ENCODE results near the gene ZSCAN16. TPM values are rescaled to one million over a fixed set of nuclear protein-coding genes. Genes with fewer than 3 reads are reported as not detected.
"Not testable (repeated sequence)": the region's sequence is repeated elsewhere in the genome, so short reads cannot be mapped to it uniquely, and the experiment has no call there.

ZSCAN16 gene
- total RNA-seq (2014; rRNA removed; shearing (Covaris generic)), result 4.2 and 5.9 TPM in 2 replicates

DNA sequence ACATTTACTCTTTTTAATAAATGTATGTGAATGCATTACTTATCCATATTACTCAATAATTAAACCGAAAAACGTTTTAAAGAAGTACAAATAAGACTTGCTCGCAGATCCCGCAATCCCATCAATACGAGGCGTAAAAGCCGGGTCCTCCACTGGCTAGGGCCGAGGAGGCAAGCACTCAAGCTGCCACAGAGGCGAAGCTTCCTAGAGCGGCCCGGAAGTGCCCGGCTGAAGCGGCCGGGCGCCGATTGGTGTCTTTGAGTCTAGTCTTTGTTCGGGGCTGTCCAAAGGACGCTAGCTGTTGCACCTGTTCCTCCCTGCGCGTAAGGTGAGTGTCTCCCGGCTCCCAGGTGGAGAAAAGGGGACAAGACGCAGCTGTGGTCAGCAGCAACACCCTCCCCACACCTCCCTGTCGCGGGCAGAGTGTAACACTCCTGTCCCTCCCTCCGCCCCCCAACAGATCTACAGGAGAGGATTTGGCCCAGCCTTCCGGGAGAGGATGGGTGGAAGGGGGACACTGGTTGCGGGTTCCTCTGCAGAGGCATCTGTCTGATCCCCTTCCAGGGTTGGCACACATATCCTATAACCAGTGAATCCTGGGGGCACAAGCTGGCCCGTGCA, at the start of gene ZSCAN16:
Gene ZSCAN16 (plus strand): TSS at position 260 of the 621 bp plus-strand sequence. CDS start 835 bp downstream, outside the sequence.
- DNase-seq (ENCODE audit: low read depth), result peak; percentile 85

DNA sequence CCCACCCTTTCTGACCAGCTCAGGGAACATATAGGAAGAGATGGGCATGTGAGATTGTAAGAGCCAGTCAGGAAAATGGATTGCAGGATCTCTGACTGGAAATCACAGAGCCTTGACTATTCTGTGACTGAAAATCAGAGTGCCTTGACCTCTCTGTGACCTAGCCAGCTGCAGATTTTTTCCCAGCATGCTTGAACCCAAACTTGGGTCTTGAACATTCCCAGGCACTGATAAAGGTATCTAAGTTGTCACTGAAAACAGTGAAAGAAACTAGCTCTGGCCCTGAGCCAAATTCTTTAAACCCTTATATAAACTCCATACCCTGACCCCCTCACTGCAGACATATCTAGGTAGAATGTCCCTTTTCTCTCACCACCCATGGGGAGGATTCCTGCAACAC, 46.4 kb upstream of the ZSCAN16 start:
- no peak for DNase-seq (ENCODE audit: low read depth)

DNA sequence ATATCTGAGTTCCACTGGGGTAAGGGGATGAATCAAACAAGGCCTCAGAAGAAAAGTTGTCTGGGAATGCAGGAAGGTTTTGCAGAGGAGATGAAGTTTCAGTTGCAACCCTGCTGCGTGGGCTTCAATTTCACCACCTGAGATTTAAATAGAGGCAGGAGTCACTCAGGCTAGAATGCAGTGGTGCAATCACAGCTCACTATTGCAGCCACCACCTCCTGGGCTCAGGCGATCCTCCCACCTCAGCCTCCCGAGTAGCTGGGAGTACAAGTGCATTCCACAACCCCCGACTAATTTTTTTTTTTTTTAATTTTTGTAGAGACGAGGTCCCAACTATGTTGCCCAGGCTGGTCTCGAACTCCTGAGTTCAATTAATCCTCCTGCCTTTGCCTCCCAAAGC, 45.6 kb upstream of the ZSCAN16 start:
- DNase-seq (ENCODE audit: low read depth), result no peak

DNA sequence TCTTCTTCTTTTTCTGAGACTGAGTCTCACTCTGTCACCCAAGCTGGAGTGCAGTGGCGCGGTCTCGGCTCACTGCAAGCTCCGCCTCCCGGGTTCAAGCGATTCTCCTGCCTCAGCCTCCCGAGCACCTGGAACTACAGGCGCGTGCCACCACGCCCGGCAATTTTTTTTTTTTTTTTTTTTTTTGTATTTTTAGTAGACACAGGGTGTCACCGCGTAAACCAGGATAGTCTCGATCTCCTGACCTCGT, 44.1 kb upstream of the ZSCAN16 start, which contains the start of gene ZNF165:
Gene ZNF165 (plus strand): TSS at position 188 of the 250 bp plus-strand sequence. CDS start 4,913 bp downstream, outside the sequence.
- not testable (repeated sequence) for DNase-seq (ENCODE audit: low read depth)

DNA sequence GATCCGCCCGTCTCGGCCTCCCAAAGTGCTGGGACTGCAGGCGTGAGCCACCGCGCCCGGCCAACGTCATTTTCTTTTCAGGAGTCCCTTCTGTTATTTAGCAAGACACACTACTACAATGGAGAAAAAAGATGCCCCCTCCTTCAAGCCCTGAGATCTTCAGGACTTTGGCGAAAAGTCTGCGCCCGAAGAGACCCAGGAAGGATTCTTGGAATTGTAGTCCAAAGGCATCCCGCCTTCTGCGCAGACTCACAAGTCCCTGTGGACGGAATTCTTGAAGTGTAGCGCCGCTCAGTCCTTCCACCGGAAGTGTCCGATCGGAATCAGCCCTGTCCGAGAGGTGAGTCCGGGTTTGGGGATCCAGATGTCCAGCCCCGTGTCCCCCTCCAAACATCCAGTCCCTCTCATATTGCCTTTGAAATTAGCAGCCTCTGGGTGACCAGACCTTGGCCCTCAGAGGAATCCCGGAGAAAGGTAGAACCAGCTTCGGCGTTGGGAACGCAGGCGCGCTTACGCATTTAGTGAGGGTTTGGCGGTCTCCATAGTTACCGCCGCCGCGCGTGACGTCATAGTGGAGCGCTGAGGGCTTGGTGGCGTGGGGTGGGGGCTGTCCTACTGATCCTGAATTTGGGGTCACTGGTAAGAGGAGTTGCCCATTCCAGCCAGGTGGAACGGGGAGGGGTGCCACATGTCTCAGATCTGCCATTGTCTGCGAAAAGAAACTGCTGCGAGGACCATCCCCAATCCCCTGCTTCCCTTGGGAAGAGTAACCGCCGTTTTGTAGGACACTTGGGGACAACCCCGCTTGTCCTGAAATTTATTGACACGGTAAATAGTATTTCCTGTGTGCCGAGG, 43.6 kb upstream of the ZSCAN16 start:
- peak; percentile 95 for DNase-seq (ENCODE audit: low read depth)

DNA sequence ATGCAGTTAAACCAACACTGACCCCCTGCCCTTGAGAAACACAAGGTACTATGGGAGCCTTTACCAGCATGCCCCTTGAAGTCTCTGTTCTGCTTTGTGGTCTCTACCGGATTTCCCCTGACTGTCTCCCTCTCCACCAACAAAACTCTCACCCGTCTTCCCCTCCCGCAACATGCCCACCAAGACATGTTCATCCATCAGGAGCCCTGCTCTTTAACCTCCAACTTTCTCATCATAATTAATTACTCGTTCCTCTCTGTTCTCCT, 43.0 kb upstream of the ZSCAN16 start:
- no peak for DNase-seq (ENCODE audit: low read depth)

DNA sequence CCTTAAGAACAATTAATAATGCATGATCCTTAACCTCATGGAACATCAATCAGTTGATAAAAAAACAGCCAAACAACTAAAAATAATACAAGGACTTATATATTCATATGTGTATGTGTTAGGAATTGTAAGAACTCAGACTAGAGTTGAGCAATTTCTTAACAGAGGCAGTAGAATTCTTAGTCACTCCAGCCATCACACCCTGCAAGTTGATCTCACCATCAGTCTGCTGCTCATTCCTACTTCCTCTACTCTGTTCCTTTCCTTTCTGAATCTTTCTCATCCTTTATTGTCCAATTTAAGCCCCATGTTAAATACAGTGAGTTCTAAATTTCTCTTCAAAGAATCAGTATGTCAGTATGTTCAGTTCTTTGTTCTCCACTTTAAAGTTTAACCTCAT, 41.5 kb upstream of the ZSCAN16 start:
- DNase-seq (ENCODE audit: low read depth), result no peak

DNA sequence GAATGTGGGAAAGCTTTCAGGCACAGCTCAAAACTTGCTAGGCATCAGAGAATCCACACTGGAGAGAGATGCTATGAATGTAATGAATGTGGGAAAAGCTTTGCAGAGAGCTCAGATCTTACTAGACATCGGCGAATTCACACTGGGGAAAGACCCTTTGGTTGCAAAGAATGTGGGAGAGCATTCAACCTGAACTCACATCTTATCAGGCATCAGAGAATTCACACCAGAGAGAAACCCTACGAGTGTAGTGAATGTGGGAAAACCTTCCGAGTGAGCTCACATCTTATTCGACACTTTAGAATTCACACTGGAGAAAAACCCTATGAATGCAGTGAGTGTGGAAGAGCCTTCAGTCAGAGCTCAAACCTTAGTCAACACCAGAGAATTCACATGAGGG, 35.4 kb upstream of the ZSCAN16 start:
- DNase-seq (ENCODE audit: low read depth), result no peak

DNA sequence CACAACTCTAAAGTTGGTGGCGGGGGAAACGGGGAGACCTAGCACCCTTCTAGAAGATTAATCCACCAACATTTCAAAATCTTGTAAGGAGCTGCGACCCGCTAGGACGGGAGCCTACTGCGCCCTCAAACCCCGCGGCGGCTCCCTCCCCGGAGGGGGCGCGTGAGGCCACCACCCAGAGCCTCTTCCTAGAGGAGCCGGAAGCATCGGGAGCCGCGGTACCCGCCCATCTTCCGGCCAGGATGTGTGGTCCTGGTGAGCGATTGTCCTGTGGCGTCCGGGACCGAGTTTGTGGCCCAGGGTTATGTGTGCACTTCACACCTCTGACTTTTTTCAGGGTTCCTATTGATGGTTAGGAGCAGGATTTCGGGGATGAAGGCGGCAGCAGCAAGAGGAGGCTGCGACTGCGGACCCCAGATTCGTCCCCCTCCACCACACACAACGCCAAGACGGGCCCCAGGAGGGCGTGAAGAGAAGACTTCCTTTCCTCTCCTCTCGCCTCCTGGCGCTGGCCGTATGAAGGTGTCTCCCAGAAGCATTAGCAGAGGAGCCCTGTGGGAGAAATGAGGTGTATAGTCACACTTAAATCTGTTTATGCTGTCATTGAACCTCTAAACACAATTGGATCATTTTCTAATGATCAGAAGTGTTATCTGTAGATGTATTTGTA, 33.4 kb upstream of the ZSCAN16 start:
- peak; percentile 15 for DNase-seq (ENCODE audit: low read depth)

DNA sequence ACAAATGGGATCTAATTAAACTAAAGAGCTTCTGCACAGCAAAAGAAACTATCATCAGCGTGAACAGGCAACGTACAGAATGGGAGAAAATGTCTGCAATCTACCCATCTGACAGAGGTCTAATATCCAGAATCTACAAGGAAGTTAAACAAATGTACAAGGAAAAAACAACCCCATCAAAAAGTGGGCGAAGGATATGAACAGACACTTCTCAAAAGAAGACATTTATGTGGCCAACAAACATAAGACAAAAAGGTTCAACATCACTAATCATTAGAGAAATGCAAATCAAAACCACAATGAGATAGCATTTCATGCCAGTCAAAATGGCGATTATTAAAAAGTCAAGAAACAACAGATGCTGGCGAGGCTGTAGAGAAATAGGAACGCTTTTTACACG, 22.2 kb upstream of the ZSCAN16 start:
- not testable (repeated sequence) for DNase-seq (ENCODE audit: low read depth)

DNA sequence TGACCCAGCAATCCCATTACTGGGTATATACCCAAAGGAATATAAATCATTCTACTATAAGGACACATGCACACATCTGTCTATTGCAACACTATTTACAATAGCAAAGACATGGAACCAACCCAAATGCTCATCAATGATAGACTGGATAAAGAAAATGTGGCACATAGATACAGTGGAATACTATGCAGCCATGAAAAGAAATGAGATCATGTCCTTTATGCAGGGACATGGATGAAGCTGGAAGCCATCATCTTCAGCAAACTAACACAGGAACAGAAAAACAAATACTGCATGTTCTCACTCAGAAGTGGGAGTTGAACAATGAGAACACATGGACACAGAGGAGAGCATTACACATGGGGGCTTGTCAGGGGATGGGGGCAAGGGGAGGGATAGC, 21.7 kb upstream of the ZSCAN16 start:
- DNase-seq (ENCODE audit: low read depth), result not testable (repeated sequence)

DNA sequence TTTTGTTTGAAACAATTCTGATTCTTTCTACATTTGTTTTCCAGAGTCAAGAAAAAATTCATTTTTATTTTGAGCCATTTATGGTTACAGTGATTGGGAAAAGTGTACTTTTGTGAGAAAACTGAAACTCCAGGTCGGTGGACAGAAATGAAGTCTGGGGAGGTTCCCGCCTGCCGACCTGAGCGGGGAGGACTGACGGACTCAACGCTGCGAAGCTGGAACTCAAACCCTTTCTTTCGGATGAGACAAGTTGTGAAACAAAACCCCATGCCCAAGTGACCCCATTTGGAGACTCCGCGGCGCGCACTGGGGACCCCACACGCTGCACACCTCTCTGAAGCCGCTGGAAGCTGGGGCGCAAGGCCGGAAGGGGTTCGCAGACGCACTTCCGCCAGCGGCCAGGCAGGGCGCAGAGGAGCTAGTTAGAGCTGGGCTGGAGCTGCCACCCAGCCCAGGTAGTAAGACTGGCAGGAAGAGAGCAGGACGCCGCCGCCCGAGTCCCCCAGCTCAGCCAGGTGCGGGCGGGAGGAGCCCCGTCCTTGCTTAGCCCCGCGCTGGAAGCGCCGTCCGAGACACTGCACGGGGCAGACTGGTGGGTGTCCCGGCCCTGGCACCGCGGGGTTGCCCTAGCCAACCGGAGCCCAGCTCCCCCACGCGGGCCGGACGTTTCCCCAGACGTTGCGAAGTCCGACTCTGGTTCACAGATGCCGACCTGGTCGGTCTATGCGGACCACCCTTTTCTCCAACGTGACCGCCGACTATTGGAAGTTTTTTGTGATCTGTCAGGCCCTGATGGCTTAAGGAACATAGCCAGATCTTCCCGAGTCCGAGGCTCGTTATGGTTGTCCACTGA, 19.8 kb upstream of the ZSCAN16 start:
- DNase-seq (ENCODE audit: low read depth), result peak; percentile 79

DNA sequence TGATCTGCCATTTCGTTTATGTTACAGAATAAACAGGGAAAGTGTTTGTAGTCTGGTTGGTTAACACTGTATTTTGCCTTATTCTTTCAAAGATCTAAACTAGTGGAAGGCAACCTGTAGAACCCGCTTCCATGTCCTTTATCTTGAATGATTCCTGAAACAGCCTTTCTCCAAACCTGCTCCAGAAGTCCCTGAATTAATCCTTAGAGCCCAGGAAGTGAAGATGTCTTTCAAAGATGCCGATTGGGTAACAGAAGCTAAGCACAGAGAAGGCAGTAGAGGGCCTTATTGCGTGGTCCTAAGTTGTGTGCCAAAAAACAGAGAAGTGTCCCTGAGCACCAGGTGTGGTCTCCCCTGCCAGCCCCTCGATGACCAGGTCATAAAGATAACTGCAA, 19.2 kb upstream of the ZSCAN16 start:
- peak; percentile 30 for DNase-seq (ENCODE audit: low read depth)

DNA sequence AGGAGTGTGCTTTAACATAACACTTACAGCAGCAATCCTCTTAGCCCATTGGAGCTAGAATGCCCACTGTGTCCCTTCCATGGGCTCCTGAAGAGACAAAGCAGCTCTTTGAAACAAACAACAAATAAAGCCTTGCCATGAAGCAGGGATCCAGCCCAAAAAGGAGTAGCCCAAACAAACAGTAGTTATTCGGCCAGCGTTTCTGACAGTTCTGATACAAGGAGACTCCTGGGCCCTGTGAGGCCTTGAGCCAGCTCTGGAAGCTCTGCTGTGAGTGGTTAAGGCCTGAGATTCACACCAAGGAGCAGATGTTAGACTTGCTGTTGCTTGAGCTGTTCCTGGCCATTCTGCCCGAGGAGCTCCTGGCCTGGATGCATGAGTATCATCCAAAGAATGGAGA, 16.9 kb upstream of the ZSCAN16 start:
- DNase-seq (ENCODE audit: low read depth), result no peak

DNA sequence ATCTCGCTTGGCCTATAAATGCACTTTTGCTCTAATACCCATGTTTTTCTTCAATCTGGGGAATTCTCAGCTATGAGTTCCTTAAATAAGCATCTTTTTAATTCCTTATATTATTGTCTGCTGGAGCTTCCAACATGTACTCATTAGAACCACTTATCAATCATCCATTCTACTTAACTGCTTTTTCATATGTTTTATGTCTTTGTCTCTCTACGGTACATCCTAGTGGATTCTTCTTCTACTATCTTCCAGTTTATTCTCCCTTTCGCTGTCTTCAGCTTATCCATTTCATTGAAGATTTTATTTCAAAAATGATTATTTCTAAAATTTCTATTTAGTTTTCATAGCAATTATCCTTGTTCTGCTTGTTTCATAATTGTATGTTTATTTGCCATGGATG, 12.4 kb upstream of the ZSCAN16 start:
- DNase-seq (ENCODE audit: low read depth), result no peak

DNA sequence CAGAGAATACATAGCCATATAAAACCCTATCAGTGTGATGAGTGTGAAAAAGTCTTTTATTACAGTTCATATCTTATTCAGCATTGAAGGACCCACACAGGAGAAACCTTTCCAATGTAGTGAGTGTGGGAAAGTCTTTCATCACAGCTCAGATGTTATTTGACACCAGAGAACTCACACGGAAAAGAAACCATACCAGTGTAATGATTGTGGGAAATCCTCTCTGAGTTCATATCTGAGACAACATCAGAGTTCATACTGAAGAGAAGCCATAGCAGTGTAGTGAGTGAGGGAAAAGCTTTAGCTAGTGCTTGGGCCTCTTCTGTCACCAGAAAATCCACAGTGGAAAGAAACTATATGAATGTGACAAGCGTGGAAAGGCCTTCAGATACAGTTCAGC, 8.6 kb upstream of the ZSCAN16 start:
- DNase-seq (ENCODE audit: low read depth), result no peak

DNA sequence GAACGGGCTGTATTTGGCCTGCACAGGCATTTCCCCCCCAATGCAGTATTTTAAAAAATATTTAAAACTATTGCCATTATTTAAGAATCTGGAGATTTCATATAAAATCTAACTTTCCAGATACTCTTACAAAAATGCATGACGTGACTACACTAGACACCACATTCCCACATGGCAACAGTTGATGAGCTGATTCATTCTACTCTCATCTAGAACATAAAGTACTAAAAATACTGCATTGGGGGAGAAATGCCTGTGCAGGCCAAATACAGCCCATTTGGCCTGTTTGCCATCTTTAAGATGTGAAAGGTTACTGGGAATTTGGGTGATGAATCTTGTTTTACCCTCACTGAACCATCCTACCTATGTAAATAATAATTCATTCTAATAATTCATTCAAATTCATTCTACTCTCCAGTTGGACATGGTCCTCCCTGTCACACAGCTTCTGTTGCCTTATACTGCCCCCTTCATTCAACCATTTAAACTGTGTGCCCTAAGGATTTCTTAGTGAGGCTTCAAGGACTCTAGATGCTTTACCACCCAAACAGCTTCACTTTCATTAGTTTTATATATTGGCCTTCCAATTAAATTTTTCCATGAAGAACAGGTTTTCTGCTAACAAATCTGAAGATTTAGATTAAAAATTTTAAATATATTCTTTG, 6.9 kb upstream of the ZSCAN16 start:
- DNase-seq (ENCODE audit: low read depth), result no peak

DNA sequence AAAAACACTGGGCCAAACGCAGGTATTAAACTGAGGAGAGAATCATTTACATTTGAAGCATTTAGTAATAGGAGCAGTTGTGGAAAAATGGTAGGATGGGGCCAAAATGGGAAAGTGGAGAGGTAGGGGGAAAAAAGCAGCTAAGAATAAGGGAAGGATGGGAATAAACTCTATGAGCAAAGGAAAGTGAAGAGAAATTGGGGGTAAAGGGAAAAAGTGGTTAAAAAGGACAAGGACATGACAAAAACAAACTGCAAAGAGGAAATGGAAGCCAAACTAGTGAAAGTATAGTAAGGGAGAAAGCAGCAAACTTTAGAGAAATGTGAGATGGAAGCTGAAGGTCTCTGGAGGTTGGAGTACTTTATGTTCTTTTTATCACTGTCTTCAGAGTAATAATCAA, 6.2 kb upstream of the ZSCAN16 start:
- DNase-seq (ENCODE audit: low read depth), result no peak

DNA sequence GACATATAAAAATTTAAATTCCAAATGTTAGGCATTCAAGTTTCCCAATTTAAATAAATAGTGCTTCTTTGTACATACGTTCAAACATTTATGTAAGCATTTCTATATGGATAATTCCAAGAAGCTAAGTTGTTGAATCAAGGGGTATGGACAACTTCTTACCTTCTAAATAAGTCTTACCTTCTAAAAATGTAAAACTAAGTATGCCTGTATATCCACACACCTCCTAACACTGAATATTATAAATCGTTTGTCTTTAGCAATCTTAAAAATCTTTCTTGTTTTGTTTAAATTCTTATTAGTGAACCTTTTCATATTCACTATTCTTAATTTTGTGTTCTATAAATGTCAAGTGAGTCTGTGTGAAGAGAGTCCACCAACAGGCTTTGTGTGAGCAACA, 2.5 kb upstream of the ZSCAN16 start:
- no peak for DNase-seq (ENCODE audit: low read depth)

DNA sequence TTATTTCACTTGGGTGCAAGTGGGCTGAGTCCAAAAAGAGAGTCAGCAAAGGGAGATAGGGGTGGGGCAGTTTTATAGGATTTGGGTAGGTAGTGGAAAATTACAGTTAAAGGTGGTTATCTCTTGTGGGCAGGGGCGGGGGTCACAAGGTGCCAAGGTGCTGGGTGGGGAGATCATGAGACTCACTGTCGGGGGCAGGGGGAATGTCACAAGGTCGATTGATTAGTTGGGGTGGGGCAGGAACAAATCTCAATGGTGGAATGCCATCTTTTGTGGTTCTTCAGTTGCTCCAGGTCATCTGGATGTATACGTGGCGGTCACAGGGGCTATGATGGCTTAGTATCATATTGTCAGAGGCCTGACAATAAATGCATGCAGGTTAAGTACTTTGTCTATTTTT, 2.1 kb upstream of the ZSCAN16 start:
- not testable (repeated sequence) for DNase-seq (ENCODE audit: low read depth)

DNA sequence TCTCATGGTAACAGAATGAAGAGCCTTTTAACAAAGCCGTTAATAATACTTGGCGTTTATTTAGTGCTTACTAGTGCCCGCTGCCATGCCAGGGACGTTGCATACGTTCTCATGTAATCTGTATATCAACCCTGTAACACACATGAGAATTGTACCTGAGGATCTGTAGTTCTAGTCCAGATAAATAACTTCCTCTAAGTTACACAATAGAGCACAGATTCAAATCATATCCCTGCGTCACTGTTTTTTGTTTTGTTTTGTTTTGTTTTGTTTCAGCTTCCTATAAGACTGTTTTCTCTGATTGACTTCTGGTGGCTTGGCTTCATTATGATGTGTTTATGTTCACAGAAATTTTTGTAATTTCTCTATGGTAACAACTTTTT, 553 bp downstream of the ZSCAN16 start:
- DNase-seq (ENCODE audit: low read depth), result no peak

DNA sequence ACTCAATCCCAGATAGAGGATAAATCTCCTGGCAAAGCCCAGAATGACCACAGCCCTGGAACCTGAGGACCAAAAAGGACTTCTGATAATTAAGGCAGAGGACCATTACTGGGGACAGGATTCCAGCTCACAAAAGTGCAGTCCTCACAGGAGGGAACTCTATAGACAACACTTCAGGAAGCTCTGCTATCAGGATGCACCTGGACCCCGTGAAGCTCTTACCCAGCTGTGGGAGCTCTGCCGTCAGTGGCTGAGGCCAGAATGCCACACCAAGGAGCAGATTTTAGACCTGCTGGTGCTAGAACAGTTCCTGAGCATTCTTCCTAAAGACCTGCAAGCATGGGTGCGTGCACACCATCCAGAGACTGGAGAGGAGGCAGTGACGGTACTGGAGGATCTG, 992 bp downstream of the ZSCAN16 start:
- no peak for DNase-seq (ENCODE audit: low read depth)

Data from RPMI7951 (cell line).